Stimulated activated CD4-positive, alpha-beta T cell treated with anti-CD3 and anti-CD28 coated beads, Interleukin-15, amount 100 ng/mL, for 1 hour (primary cell): ENCODE data around the gene PADI2.
"Not testable (repeated sequence)": the region's sequence is repeated elsewhere in the genome, so short reads cannot be mapped to it uniquely, and the experiment has no call there.

Experiments
- DNase-seq, 2 donors: peaks; one replicate each; pipeline ENCODE4 v3.0.0-alpha.2; 2020; ENCODE audit warnings: low read depth in 1 of 2, low spot score in 1 of 2

The PADI2 gene

GRCh38 chr1:17086751-17087150, 32.5 kb downstream of the PADI2 start:
- no peak for DNase-seq

GRCh38 chr1:17084787-17085186, 34.5 kb downstream of the PADI2 start:
- no peak for DNase-seq

- DNase-seq, result no peak
Measured at GRCh38 chr1:17082761-17083160, 36.5 kb downstream of the PADI2 start.

GRCh38 chr1:17081439-17081838, 37.8 kb downstream of the PADI2 start:
- DNase-seq, result no peak

GRCh38 chr1:17080880-17081279, 38.4 kb downstream of the PADI2 start:
- DNase-seq, result no peak

GRCh38 chr1:17080085-17080759, 39.0 kb downstream of the PADI2 start:
- no peak for DNase-seq

- no peak for DNase-seq
Measured at GRCh38 chr1:17078991-17079868, 40.0 kb downstream of the PADI2 start.

GRCh38 chr1:17075470-17076255, 43.6 kb downstream of the PADI2 start:
- no peak for DNase-seq

GRCh38 chr1:17071794-17072193, 47.5 kb downstream of the PADI2 start:
- no peak for DNase-seq

- no peak for DNase-seq
Measured at GRCh38 chr1:17070163-17070525, 49.1 kb downstream of the PADI2 start.

GRCh38 chr1:17069452-17070162, 49.6 kb downstream of the PADI2 start:
- DNase-seq, result no peak

GRCh38 chr1:17068789-17069188, 50.5 kb downstream of the PADI2 start:
- no peak for DNase-seq

- no peak for DNase-seq
Measured at GRCh38 chr1:17067465-17068240, 51.6 kb downstream of the PADI2 start.

- DNase-seq, result no peak
Measured at GRCh38 chr1:17067069-17067426, 52.2 kb downstream of the PADI2 start.

GRCh38 chr1:17066361-17067068, 52.7 kb downstream of the PADI2 start:
- no peak for DNase-seq

- no peak for DNase-seq
Measured at GRCh38 chr1:17065666-17066065, 53.6 kb downstream of the PADI2 start.

GRCh38 chr1:17062751-17063150, 56.5 kb downstream of the PADI2 start:
- DNase-seq, result not testable (repeated sequence)

GRCh38 chr1:17061892-17062291, 57.4 kb downstream of the PADI2 start:
- DNase-seq, result no peak

GRCh38 chr1:17061486-17061885, 57.8 kb downstream of the PADI2 start:
- DNase-seq, result no peak

- no peak for DNase-seq
Measured at GRCh38 chr1:17060306-17060749, 58.9 kb downstream of the PADI2 start.
